K562 (cell line): Measurements from ENCODE around the gene RASL11A. TPM values are rescaled to one million over a fixed set of nuclear protein-coding genes. Genes with fewer than 3 reads are reported as not detected.

Source experiments
- ATAC-seq: fragments of 200-7000 bp; cut with Tn5 transposase; 3 replicates; pipeline ENCODE4 v1.9.1; 2020; ENCODE audit warnings: moderate library complexity
- BruUV-seq: library from RNA; stranded (reverse); fragments of 400-500 nt; replicated peaks from 2 replicates; lab custom pipeline; 2021; lab: Mats Ljungman, UMichigan
- CTCF ChIA-PET: fragments of 300-600 bp; formaldehyde crosslinking; extraction: SDS; loops from one replicate; lab custom pipeline; 2021; ENCODE audit warnings: low intra/inter-chr PET ratio; lab: Yijun Ruan, JAX
- POLR2A ChIA-PET: fragments of 300-600, 350-650 bp; sonication (Branson Sonifier 250); formaldehyde crosslinking; extraction: SDS; loops from one replicate; lab custom pipeline; 2021; ENCODE audit warnings: antibody characterized with exemption, inconsistent platforms; lab: Yijun Ruan, JAX
- DNase-seq, 4 experiments: peaks; one replicate each; pipeline versions ENCODE4 v3.0.0 to v3.0.0-alpha.2; 2011 to 2018; ENCODE audit warnings: low spot score in 3 of 4, mixed read lengths in 3 of 4; ENCODE audit errors: extremely low read depth in 1 of 4
- FAIRE-seq: peaks from 2 replicates; lab custom pipeline; 2011; peaks lifted over from hg19 to GRCh38; lab: Jason Lieb, UNC
- H2AFZ ChIP-seq: 2 replicates; pipeline ENCODE4 v1.6.0; 2011; ENCODE audit warnings: low read depth, low read length, control low read depth, inconsistent platforms
- H3K27ac ChIP-seq: fragments of 200-600 bp; 3 replicates; pipeline ENCODE4 v1.8.0; 2011; ENCODE audit warnings: low read depth, mild to moderate bottlenecking, control low read depth, inconsistent platforms, low read length, moderate library complexity, mixed read lengths; ENCODE audit errors: extremely low read depth
- H3K27me3 ChIP-seq, 2 experiments: fragments of 300-600 bp in 1 of 2; 2 replicates in 1 of 2; 3 replicates in 1 of 2; pipeline versions ENCODE4 v1.6.0 to v1.8.0; 2011; ENCODE audit warnings: inconsistent platforms in 2 of 2, low read length in 2 of 2, mild to moderate bottlenecking in 1 of 2, mixed read lengths in 1 of 2, moderate library complexity in 1 of 2; ENCODE audit not compliant: control insufficient read depth in 2 of 2, insufficient read depth in 2 of 2
- H3K36me3 ChIP-seq: fragments of 300-600 bp; 3 replicates; pipeline ENCODE4 v1.8.0; 2011; ENCODE audit warnings: mild to moderate bottlenecking, low read length, inconsistent platforms; ENCODE audit not compliant: control insufficient read depth, insufficient read depth
- H3K4me1 ChIP-seq, 2 experiments: fragments of 200-600 bp in 1 of 2; replicated peaks in 1 of 2; 2 replicates in 1 of 2; 3 replicates in 1 of 2; pipeline versions ENCODE4 v1.5.1 to v1.8.0; 2011; ENCODE audit warnings: inconsistent platforms in 2 of 2, low read length in 2 of 2, mild to moderate bottlenecking in 1 of 2, mixed read lengths in 1 of 2, moderate library complexity in 1 of 2; ENCODE audit not compliant: control insufficient read depth in 2 of 2, insufficient read depth in 2 of 2
- H3K4me2 ChIP-seq: 2 replicates; pipeline ENCODE4 v1.6.1; 2011; ENCODE audit warnings: low read length, control low read depth, inconsistent platforms, mixed read lengths; ENCODE audit not compliant: insufficient read depth
- H3K4me3 ChIP-seq: fragments of 200-600 bp; sonication (generic), shearing (Covaris generic); 2 replicates; pipeline ENCODE4 v1.5.1; 2016; ENCODE audit warnings: control low read depth, inconsistent platforms
- H3K79me2 ChIP-seq: fragments of 200-600 bp; 3 replicates; pipeline ENCODE4 v1.8.0; 2011; ENCODE audit warnings: low read length, inconsistent platforms; ENCODE audit not compliant: control insufficient read depth, insufficient read depth
- H3K9ac ChIP-seq, 2 experiments: 2 replicates each; pipeline versions ENCODE4 v1.6.0 to v1.6.1; 2011; ENCODE audit warnings: low read depth in 2 of 2, low read length in 2 of 2, control low read depth in 1 of 2, inconsistent platforms in 1 of 2, mild to moderate bottlenecking in 1 of 2, mixed read lengths in 1 of 2; ENCODE audit not compliant: insufficient read depth in 1 of 2
- H3K9me1 ChIP-seq: one replicate; pipeline ENCODE4 v1.6.0; 2011; ENCODE audit warnings: inconsistent platforms, mild to moderate bottlenecking, low read length, moderate library complexity; ENCODE audit not compliant: control insufficient read depth, insufficient read depth
- H3K9me3 ChIP-seq: replicated peaks from 2 replicates; pipeline ENCODE4 v1.5.1; 2011; ENCODE audit warnings: low read depth, low read length, inconsistent platforms; ENCODE audit not compliant: control insufficient read depth, insufficient read depth
- H4K20me1 ChIP-seq: replicated peaks from 2 replicates; pipeline ENCODE4 v1.6.1; 2011; ENCODE audit warnings: low read length, inconsistent platforms, mixed read lengths; ENCODE audit not compliant: control insufficient read depth, insufficient read depth
- E2F8 ChIP-seq: fragments of 450-650 bp; IDR thresholded peaks from 2 replicates; pipeline ENCODE4 v1.7.1; 2018; ENCODE audit warnings: mild to moderate bottlenecking, low read depth; ENCODE audit not compliant: partially characterized antibody
- FOXA1 ChIP-seq: fragments of 450-650 bp; IDR thresholded peaks from 2 replicates; pipeline ENCODE4 v1.6.1; 2016; ENCODE audit warnings: mild to moderate bottlenecking, borderline replicate concordance
- GTF2B ChIP-seq: IDR thresholded peaks from 2 replicates; pipeline ENCODE4 v1.6.1; 2011; ENCODE audit not compliant: insufficient read length; ENCODE audit errors: extremely low read depth
- HMG20A ChIP-seq: fragments of 450-650 bp; formaldehyde crosslinking; conservative IDR thresholded peaks from 2 replicates; pipeline ENCODE4 v1.4.0; 2020; ENCODE audit warnings: mild to moderate bottlenecking, mixed read lengths
- PBX2 ChIP-seq, 2 experiments: IDR thresholded peaks in 1 of 2; conservative IDR thresholded peaks in 1 of 2; 2 replicates each; pipeline ENCODE4 v1.6.1; 2016; ENCODE audit warnings: low read depth in 2 of 2, mild to moderate bottlenecking in 1 of 2, missing compliant biosample characterization in 1 of 2, missing genetic modification characterization in 1 of 2, moderate library complexity in 1 of 2
- TAF1 ChIP-seq: IDR thresholded peaks from 2 replicates; pipeline ENCODE4 v1.6.1; 2011; ENCODE audit warnings: mild to moderate bottlenecking, low read length, moderate library complexity; ENCODE audit not compliant: insufficient read depth, control insufficient read depth, severe bottlenecking; ENCODE audit errors: extremely low read depth
- YY1 ChIP-seq, 3 experiments: IDR thresholded peaks; 2 replicates each; pipeline ENCODE4 v1.6.1; 2011; ENCODE audit warnings: low read length in 2 of 3, mild to moderate bottlenecking in 2 of 3, moderate library complexity in 2 of 3, borderline replicate concordance in 1 of 3, control low read depth in 1 of 3, low read depth in 1 of 3; ENCODE audit not compliant: insufficient read depth in 3 of 3, insufficient replicate concordance in 2 of 3, control insufficient read depth in 1 of 3, insufficient read length in 1 of 3; ENCODE audit errors: extremely low read depth in 1 of 3
- ZSCAN29 ChIP-seq: fragments of 450-650 bp; IDR thresholded peaks from 2 replicates; pipeline ENCODE4 v1.6.1; 2017
- WGBS: fragments of 100-300 bp; shearing (Covaris generic); methylation state at CpG from one replicate; pipeline ENCODE4 v1.1.6; 2016; ENCODE audit warnings: low coverage, mixed read lengths; ENCODE audit not compliant: insufficient coverage; ENCODE audit errors: missing lambda C conversion rate; 5-methylcytosine and 5-hydroxymethylcytosine counted together
- in situ Hi-C: fragments of 300-500 bp; cut with MboI; formaldehyde crosslinking; loops from 4 replicates; pipeline ENCODE4 v1.15.0; 2018; ENCODE audit warnings: inconsistent platforms, mixed read lengths
- intact Hi-C: fragments of 100-400 bp; cut with micrococcal nuclease; formaldehyde crosslinking; loops from 2 replicates; pipeline ENCODE4 v1.14.2; 2022
- polyA plus RNA-seq, 8 experiments: library from polyadenylated mRNA; depleted of rRNA in 4 of 8; stranded (reverse) in 5 of 8; unstranded in 3 of 8; fragments of >200 nt; fragmentation: Nextera tagmentation in 2 of 8; fragmentation: Illumina TruSeq in 1 of 8; extraction: Ambion mirVana in 2 of 8; extraction: Trizol in 1 of 8; gene quantifications; 2 replicates each; pipeline versions ENCODE4 v1.2.1 to v1.2.3, GENCODE V29; 2011 to 2014; ENCODE audit warnings: inconsistent platforms in 1 of 8, missing spikeins in 1 of 8
- total RNA-seq, 7 experiments: library from RNA; depleted of rRNA in 6 of 7; stranded (reverse); fragments of >200 nt in 6 of 7; fragmentation: Illumina TruSeq in 2 of 7; extraction: Trizol in 2 of 7; gene quantifications; 2 replicates each; pipeline versions ENCODE4 v1.2.1 to v1.2.3, GENCODE V29; 2011 to 2021; ENCODE audit warnings: low replicate concordance in 1 of 7

RASL11A gene
- total and polyA plus RNA-seq, 9 of the 15 experiments (the other 6 are each of a cell fraction or from before 2014, with no cell fraction given), result 0.11 to 2.2 (median 1.5) TPM; not detected in 1

- TF ChIP-seq FOXA1 (no peak), E2F8 (no peak), YY1 (IDR thresholded peaks at IDR 0.05; ENCODE audit: borderline replicate concordance in 1 of 3, control insufficient read depth in 1 of 3, extremely low read depth in 1 of 3, insufficient read depth in 3 of 3, insufficient read length in 1 of 3, insufficient replicate concordance in 2 of 3, low read depth in 1 of 3, low read length in 2 of 3) (no peak), GTF2B (no peak)
Measured at GRCh38 chr13:27276188-27276587, 5.6 kb downstream of the RASL11A start (continued).

- no peak for DNase-seq
- CTCF ChIA-PET, result no interaction called here
- WGBS, result 16% methylated on average over 6 of the region's 7 CpGs
- no peak overlapping the region for H3K4me2 ChIP-seq
- POLR2A ChIA-PET, result interaction anchor here (0.9 to 1.1 kb wide), 2 partner anchors 9 to 22 kb away, joined by 4 to 6 read pairs; partner anchors contain the start of gene RASL11A
- intact Hi-C loops (no loop called here), in situ Hi-C loops (no loop called here)
- ATAC-seq, result no peak
- no peaks in the 10 kb centered on the region for H3K9me3 ChIP-seq
- FAIRE-seq, result no peak
- no peaks in the 10 kb centered on the region for H3K9me1 ChIP-seq
- no peak overlapping the region for H3K4me3 ChIP-seq
- H3K4me1 ChIP-seq, result no peaks in the 10 kb centered on the region; a peak in 1 of 5 replicates
- no peak overlapping the region for H2AFZ ChIP-seq
- no TSS peak for BruUV-seq
- H3K9ac ChIP-seq, result no peak overlapping the region
- no peaks in the 10 kb centered on the region for H3K79me2 ChIP-seq
- H3K36me3 ChIP-seq, result no peaks in the 10 kb centered on the region
- peaks cover 3 to 15% of the 10 kb centered on the region in 2 experiments; a peak in 1 of 5 replicates for H3K27me3 ChIP-seq
- no peak overlapping the region for H3K27ac ChIP-seq
- no peaks in the 10 kb centered on the region for H4K20me1 ChIP-seq
- TF ChIP-seq PBX2 (CRISPR knock-in tag; IDR thresholded peaks at IDR 0.05; ENCODE audit: low read depth) (no peak), PBX2 (tag; conservative IDR thresholded peaks at IDR 0.05; ENCODE audit: low read depth) (no peak), ZSCAN29 (no peak), HMG20A (CRISPR knock-in tag) (no peak), TAF1 (no peak)
Measured at GRCh38 chr13:27279506-27279905, 8.9 kb downstream of the RASL11A start.
